Smooth muscle cell (in vitro differentiated cells): Measurements from ENCODE around the gene C1QTNF1. TPM values are rescaled to one million over a fixed set of nuclear protein-coding genes. Genes with fewer than 3 reads are reported as not detected.

Experiments
- DNase-seq: peaks from one replicate; lab custom pipeline; 2025; ENCODE audit not compliant: unreplicated experiment; lab: John Stamatoyannopoulos, UW
- H2AFZ ChIP-seq: fragments of 200-600 bp; sonication (generic); 2 replicates; pipeline ENCODE4 v1.6.0; 2016; ENCODE audit warnings: antibody characterized with exemption, low read depth, mild to moderate bottlenecking
- H3F3A ChIP-seq: fragments of 200-600 bp; sonication (generic); 2 replicates; pipeline ENCODE4 v1.6.0; 2017; ENCODE audit warnings: antibody characterized with exemption, low read depth
- H3K27ac ChIP-seq: fragments of 200-600 bp; sonication (generic); 2 replicates; pipeline ENCODE4 v1.5.1; 2016; ENCODE audit warnings: low read depth, mild to moderate bottlenecking
- H3K27me3 ChIP-seq: fragments of 200-600 bp; sonication (generic); 2 replicates; pipeline ENCODE4 v1.6.1; 2016; ENCODE audit warnings: low read depth, mild to moderate bottlenecking
- H3K36me3 ChIP-seq: fragments of 200-600 bp; sonication (generic); 2 replicates; pipeline ENCODE4 v1.5.1; 2016; ENCODE audit warnings: low read depth
- H3K4me1 ChIP-seq: fragments of 200-600 bp; sonication (generic); 2 replicates; pipeline ENCODE4 v1.5.1; 2016; ENCODE audit warnings: low read depth
- H3K4me2 ChIP-seq: fragments of 200-600 bp; sonication (generic); 2 replicates; pipeline ENCODE4 v1.6.0; 2016; ENCODE audit warnings: mild to moderate bottlenecking
- H3K4me3 ChIP-seq: fragments of 200-600 bp; sonication (generic); 2 replicates; pipeline ENCODE4 v1.5.1; 2016; ENCODE audit warnings: mild to moderate bottlenecking
- H3K79me2 ChIP-seq: fragments of 200-600 bp; sonication (generic); 2 replicates; pipeline ENCODE4 v1.6.0; 2016; ENCODE audit warnings: low read depth, mild to moderate bottlenecking
- H3K9ac ChIP-seq: fragments of 200-600 bp; sonication (generic); 2 replicates; pipeline ENCODE4 v1.6.0; 2016; ENCODE audit warnings: low read depth
- H3K9me3 ChIP-seq: fragments of 200-600 bp; sonication (generic); replicated peaks from 2 replicates; pipeline ENCODE4 v1.5.1; 2016; ENCODE audit warnings: low read depth
- H4K20me1 ChIP-seq: fragments of 200-600 bp; sonication (generic); 2 replicates; pipeline ENCODE4 v1.6.0; 2016; ENCODE audit warnings: low read depth
- CTCF ChIP-seq: fragments of 200-600 bp; sonication (generic); IDR thresholded peaks from 2 replicates; pipeline ENCODE4 v1.5.1; 2017; ENCODE audit warnings: borderline replicate concordance, mild to moderate bottlenecking, antibody characterized with exemption; ENCODE audit not compliant: insufficient read depth, poor library complexity, severe bottlenecking
- WGBS: methylation state at CpG from one replicate; pipeline ENCODE4 v1.1.7; 2016; ENCODE audit warnings: low lambda C conversion rate; 5-methylcytosine and 5-hydroxymethylcytosine counted together
- polyA plus RNA-seq: library from polyadenylated mRNA; unstranded; fragments of >200 nt; fragmentation: Nextera tagmentation; extraction: Ambion mirVana; gene quantifications from 2 replicates; pipeline ENCODE4 v1.2.1, GENCODE V29; 2016
- total RNA-seq: library from RNA; depleted of rRNA; stranded (reverse); fragments of >200 nt; gene quantifications from 2 replicates; pipeline ENCODE4 v1.2.3, GENCODE V29; 2014

The C1QTNF1 gene
- total and polyA plus RNA-seq, 2 experiments from 2014 or later, result 5.7 to 9.4 TPM

- Histone ChIP-seq H4K20me1 (peaks cover 29% of the 10 kb centered on the region), H3K79me2 (no peaks in the 10 kb centered on the region), H3K36me3 (no peaks in the 10 kb centered on the region), H3K9ac (no peak overlapping the region), H3K27me3 (no peaks in the 10 kb centered on the region), H3K9me3 (no peaks in the 10 kb centered on the region), H3K27ac (no peak overlapping the region), H3F3A (no peaks in the 10 kb centered on the region), H3K4me3 (no peak overlapping the region), H2AFZ (no peak overlapping the region), H3K4me2 (no peak overlapping the region), H3K4me1 (no peaks in the 10 kb centered on the region)
- DNase-seq, result no peak
- WGBS, result 97% methylated on average over 31 of the region's 31 CpGs
- TF ChIP-seq CTCF, result no peak
These were observed 60.6 kb downstream of the C1QTNF1 start for GRCh38 chr17:79084291-79085153.

GRCh38 chr17:79085154-79085920 lies 61.4 kb downstream of the C1QTNF1 start:
- Histone ChIP-seq H3F3A (no peaks in the 10 kb centered on the region), H2AFZ (no peak overlapping the region), H4K20me1 (peaks cover 33% of the 10 kb centered on the region), H3K36me3 (no peaks in the 10 kb centered on the region), H3K79me2 (no peaks in the 10 kb centered on the region), H3K4me3 (no peak overlapping the region), H3K9me3 (no peaks in the 10 kb centered on the region), H3K4me2 (no peak overlapping the region), H3K27ac (no peak overlapping the region), H3K27me3 (no peaks in the 10 kb centered on the region), H3K9ac (no peak overlapping the region), H3K4me1 (no peaks in the 10 kb centered on the region)
- 95% methylated on average over 24 of the region's 30 CpGs for WGBS
- TF ChIP-seq CTCF, result no peak
- no peak for DNase-seq

- H3K4me3 ChIP-seq, result no peak overlapping the region
- WGBS, result 98% methylated on average over 27 of the region's 28 CpGs
- DNase-seq, result no peak
- H3K9me3 ChIP-seq, result no peaks in the 10 kb centered on the region
- H3K4me2 ChIP-seq, result no peak overlapping the region
- no peak overlapping the region for H2AFZ ChIP-seq
- no peak overlapping the region for H3K9ac ChIP-seq
- no peak overlapping the region for H3K27ac ChIP-seq
- no peaks in the 10 kb centered on the region for H3F3A ChIP-seq
- peaks cover 33% of the 10 kb centered on the region for H4K20me1 ChIP-seq
- no peaks in the 10 kb centered on the region for H3K79me2 ChIP-seq
- no peaks in the 10 kb centered on the region for H3K4me1 ChIP-seq
- TF ChIP-seq CTCF, result no peak
- no peaks in the 10 kb centered on the region for H3K36me3 ChIP-seq
- H3K27me3 ChIP-seq, result no peaks in the 10 kb centered on the region
These were observed 62.1 kb downstream of the C1QTNF1 start for GRCh38 chr17:79085921-79086551.
